Renal pelvis (tissue), 4 donors: Measurements from ENCODE around the gene PLEKHJ1. TPM values are rescaled to one million over a fixed set of nuclear protein-coding genes. Genes with fewer than 3 reads are reported as not detected.
"Not testable (repeated sequence)": the region's sequence is repeated elsewhere in the genome, so short reads cannot be mapped to it uniquely, and the experiment has no call there.

ENCODE experiments used
- DNase-seq: peaks from one replicate; pipeline ENCODE4 v3.0.0-alpha.2; 2013
- polyA plus RNA-seq, 3 donors: library from polyadenylated mRNA; unstranded; fragments of 120-200 nt; gene quantifications; one replicate each; pipeline ENCODE4 v1.2.1, GENCODE V29; 2013; ENCODE audit not compliant: insufficient read length in 3 of 3

The PLEKHJ1 gene
- polyA plus RNA-seq, 3 donors: 73.7 to 92.1 (median 85.6) TPM

DNA sequence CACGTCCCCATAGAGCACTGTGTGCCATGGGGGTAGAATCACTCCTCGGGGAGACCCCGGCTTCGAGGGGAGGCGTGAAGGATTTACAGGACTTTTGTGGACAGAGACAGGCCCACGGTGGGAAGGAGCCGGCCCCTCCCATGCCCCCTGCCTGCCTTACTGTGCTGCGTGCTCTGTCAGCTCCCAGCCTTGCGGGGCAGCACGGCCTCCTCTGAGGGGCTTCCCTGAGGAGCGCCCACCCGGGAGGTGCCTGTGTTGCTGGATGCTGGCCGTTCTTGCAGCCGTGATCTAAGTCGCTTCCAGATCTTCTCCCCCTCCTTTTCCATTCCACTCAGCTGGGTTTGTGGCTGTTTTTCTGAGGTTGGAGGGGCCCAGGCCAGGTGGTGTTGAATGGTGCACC, 29.1 kb downstream of the PLEKHJ1 start:
- DNase-seq: no peak

GRCh38 chr19:2202366-2202765, 33.8 kb downstream of the PLEKHJ1 start:
- DNase-seq: no peak

DNA sequence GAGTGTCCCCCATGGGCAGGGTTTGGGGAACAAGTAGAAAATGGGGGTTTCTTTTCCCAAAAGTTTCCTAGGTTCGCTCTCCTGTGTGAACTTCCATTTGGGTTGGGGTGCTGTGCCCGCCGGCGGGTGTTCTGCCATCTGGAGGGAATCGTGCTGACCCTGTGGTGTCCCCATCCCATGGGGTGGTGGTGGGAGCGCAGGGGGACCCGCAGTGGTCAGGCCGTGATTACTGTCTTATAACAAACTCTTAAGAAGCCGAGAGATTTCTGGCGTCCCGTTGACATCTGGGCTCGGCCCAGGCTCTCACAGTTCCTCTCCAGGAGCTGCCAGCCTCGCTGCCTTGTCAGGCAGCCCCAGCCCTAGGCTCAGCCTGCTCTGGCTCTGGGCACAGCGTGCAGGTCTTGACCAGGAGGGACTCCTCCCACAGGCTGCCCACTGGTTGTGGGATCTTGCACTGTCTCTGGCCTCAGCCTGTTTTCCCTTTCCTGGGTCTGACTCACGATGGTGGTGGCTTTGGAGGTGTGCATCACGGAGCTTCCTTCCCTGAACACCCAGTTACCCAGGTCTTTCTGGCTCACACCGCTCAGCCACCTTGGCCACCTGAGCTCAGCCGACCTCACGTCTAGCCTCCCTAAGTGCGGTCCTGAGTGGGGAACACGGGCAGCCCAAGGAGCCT, 34.5 kb downstream of the PLEKHJ1 start:
- no peak for DNase-seq

DNA sequence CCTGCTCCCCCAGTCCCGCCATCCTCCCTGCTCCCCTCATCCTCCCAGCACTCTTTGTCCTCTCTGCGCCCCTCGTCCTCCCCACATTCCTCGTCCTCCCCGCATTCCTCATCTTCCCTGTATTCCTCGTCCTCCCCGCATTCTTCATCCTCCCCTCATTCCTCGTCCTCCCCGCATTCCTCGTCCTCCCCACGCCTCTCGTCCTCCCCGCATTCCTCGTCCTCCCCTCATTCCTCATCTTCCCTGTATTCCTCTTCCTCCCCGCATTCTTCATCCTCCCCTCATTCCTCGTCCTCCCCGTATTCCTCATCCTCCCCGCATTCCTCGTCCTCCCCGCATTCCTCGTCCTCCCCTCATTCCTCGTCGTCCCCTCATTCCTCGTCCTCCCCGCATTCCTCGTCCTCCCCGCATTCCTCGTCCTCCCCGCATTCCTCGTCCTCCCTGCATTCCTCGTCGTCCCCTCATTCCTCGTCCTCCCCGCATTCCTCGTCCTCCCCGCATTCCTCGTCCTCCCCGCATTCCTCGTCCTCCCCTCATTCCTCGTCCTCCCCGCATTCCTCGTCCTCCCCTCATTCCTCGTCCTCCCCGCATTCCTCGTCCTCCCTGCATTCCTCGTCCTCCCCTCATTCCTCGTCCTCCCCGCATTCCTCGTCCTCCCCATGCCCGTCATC, 35.4 kb downstream of the PLEKHJ1 start:
- not testable (repeated sequence) for DNase-seq

DNA sequence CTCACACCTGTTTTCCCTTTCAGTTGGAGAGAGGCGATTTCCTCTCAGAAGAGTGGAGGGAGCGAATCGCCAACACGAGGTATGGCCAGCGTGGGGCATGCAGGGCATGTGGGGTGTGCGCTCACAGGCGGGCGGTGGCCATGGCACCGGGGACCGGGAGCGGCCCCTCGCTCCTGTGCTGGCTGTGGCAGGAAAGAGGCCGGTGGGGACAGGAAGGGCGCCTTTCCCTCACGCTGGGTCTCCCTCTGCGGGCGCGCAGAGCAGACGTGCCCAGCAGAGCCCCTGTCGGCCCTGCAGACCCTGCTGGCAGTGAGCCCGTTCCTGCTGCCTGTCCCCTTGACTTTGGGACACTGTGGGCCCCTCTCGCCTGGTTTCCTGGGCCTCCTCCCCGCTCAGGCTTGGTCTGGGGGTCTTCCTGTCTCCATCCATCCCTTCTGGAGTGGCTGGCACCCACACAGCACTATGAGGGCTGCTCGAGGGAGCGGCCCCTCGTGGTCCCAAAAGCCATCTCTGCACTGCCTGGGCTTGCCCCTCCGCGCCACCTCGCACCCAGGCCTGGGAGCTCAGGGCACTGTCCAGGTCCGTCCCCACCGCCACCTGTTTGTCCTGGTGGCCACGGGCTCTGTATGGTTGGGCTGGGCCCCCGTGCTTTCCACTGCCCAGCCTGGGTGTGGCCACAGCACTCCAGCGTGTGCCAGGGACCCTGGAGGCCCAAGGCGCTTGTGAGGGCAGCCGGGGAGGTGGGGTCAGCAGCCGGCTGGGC, 36.1 kb downstream of the PLEKHJ1 start:
- no peak for DNase-seq

GRCh38 chr19:2199215-2199614, 36.9 kb downstream of the PLEKHJ1 start:
- DNase-seq: no peak

- DNase-seq: no peak
These were observed 37.8 kb downstream of the PLEKHJ1 start for GRCh38 chr19:2198317-2198716.

DNA sequence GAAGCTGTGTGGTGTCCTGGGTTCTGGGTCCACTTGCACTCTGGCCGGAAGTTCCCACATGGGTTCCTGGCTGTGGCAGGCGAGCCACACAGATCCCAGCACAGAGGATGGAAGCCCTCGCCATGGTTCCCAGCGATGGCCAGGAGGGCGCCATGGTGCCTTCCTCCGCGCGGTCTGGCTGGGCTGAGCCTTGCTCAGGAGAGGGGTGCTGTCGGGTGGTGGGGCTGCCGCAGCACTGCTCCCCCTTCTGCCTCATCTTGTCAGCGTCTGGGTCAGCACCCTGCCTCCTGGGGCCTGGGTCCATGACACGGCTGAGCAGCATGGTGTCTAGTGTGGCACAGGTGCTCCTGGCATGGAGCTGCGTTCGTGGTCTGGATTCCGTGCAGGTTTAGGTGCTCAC, 38.9 kb downstream of the PLEKHJ1 start:
- DNase-seq: no peak

DNA sequence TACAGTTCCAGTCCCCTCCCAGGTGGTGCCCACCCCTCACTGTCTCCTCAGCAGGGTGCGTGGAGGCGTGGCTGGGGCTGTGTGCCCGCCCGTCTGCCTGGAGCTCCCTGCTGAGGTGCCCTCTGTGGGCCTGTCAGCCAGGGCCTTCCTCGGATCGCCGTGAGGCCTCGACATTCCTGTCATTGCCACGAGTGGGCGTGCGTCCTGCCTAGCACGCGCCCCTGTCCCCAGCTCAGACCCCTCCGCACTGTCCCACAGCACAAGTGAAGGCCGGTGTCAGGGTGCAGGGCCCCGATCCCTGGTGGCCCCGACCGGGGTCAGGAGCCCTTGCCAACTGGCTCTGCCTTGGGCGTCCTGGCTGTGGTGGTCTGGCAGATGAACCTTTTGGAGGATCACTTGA, 40.2 kb downstream of the PLEKHJ1 start:
- no peak for DNase-seq

DNA sequence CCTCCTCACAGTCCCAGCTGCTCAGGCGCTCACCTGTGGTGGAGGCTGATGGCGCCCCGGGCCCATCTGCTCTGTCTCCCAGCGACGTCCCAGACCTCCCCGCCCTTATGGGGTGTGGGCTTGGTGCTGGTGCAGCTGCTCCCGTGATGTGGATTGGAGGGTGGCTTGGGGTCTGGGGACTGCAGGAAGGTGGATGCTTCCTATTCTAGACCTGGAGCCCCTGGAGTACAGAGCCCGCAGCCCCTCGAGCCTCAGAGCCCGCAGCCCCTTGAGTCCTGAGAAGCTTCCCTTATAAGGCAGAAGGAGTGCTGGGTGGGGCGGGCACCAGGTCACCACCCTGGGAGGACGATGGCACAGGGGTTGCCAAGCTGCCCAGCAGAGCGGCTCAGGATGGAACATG, 40.8 kb downstream of the PLEKHJ1 start:
- no peak for DNase-seq

GRCh38 chr19:2194513-2195078, 41.5 kb downstream of the PLEKHJ1 start:
- no peak for DNase-seq

DNA sequence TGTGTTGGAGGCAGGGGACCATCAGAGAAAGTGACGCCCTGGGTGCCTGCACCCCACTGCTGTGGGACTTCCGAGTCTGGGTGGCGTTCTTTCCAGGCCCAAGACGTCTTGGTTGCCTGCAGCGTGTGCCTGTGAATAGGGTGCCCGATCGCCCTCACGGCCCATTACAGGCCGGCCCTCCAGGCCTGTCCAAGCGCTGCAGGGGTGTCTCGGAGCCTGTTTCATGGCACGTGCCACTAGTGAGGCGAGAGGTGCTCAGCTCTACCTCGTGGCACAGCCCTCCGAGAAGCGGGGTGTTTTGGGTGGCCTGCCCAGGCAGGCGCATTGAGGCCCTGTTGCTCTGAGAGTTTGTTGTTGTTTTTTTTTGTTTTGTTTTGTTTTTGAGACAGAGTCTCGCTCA, 42.3 kb downstream of the PLEKHJ1 start:
- DNase-seq: no peak

- DNase-seq: no peak
These were observed 43.3 kb downstream of the PLEKHJ1 start for GRCh38 chr19:2192862-2193261.

- DNase-seq: no peak
These were observed 44.4 kb downstream of the PLEKHJ1 start for GRCh38 chr19:2191456-2192310.

GRCh38 chr19:2190848-2191455, 45.2 kb downstream of the PLEKHJ1 start:
- DNase-seq: no peak

GRCh38 chr19:2189880-2190279, 46.2 kb downstream of the PLEKHJ1 start:
- no peak for DNase-seq

- no peak for DNase-seq
These were observed 47.3 kb downstream of the PLEKHJ1 start for GRCh38 chr19:2188708-2189385.

DNA sequence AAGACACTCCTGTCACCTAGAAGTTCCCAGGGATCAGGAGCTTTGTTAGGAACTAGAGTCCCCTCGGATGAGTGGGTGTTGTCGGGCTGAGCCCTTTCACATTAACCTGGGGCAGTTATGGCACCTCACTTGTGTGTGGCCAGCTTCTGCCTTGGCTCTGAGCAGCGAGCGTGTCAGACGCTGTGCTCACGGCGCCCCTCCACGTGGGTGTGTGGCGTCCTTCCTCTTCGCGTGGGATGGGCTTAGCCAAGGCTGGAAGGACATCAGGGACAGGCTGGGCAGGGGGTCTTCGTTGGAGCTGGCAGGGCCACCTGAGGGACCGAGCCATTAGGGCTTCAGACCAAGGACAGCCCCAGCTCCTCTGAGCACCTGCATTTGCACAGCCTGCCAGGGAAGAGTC, 49.0 kb downstream of the PLEKHJ1 start:
- no peak for DNase-seq

DNA sequence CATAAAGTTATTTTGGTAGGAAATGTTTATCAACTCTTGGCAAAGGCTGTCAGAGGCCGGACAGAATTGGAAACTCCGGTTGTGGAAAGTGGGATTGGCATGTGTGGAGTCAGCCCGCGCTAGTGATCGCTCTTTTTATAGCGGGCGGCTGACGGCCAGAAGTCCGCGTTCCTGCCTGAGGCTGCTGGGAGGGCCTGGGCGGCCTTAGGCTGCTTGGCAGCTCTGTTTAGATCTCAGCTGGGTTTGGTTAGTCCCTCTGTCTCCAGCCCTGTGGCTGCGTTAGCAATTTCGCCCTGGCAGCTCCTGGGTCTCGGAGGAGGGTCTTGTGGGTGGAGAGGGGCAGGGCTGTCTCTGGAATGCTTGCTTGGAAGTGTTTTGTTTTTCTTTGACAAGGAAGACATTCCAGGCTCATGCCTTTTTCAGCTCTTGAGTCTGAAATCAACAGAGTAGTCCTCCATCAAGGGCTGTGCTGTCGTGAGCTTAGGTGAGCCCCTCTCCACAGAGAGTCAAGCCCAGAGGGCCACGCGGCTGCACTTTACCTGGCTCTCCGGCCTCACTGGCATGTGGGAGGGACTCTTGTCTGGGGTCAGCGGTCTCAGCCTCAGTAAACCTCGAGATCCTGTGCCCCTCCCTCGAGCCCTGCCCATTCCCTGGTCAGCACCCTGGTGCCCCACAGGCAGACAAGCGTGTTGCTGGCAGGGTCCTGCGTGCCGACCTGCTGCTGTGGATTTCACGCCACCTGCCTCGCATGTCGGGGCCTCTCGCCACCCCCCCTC, 49.9 kb downstream of the PLEKHJ1 start:
- DNase-seq: peak; percentile 60

DNA sequence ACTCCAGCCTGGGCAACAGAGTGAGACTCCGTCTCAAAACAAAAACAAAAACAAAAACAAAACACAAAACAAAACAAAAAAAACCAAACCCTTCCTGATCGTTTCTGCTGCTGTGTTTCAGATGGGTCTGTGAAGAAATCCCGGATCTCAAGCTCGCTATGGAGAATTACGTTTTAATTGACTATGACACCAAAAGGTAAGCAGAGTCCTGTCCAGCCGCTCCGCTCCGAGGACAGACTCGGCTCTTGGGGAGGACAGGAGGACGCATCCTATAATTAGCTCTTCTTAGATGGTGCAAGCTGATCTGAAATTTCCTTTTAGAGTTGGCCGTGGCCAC, 50.4 kb downstream of the PLEKHJ1 start:
- DNase-seq: no peak
